Natural killer cell treated with Interleukin-12 subunit alpha and Interleukin-12 subunit beta and Interleukin-15 and Interleukin-18, amount 100 ng/mL, for 72 hours (primary cell): ENCODE measurements around the gene CEMIP2. TPM values are rescaled to one million over a fixed set of nuclear protein-coding genes. Genes with fewer than 3 reads are reported as not detected.

Source experiments
- ATAC-seq, 2 donors: fragments of 150-1000 bp; cut with Tn5 transposase in 1 of 2; sonication (Bioruptor Pico), chemical (Tn5 transposase) in 1 of 2; 2 replicates each; pipeline ENCODE4 v1.10.0; 2021
- DNase-seq: peaks from one replicate; pipeline ENCODE4 v3.0.0; 2022; ENCODE audit warnings: low spot score
- H3K27ac Mint-ChIP-seq, 2 donors: 1 replicate in 1 of 2; 2 replicates in 1 of 2; pipeline ENCODE4 v1.8.0; 2022; ENCODE audit warnings: mixed read lengths in 2 of 2, mild to moderate bottlenecking in 1 of 2, moderate library complexity in 1 of 2
- H3K27me3 Mint-ChIP-seq, 2 donors: 1 replicate in 1 of 2; 2 replicates in 1 of 2; pipeline ENCODE4 v1.8.0; 2022; ENCODE audit warnings: mixed read lengths in 2 of 2
- H3K36me3 Mint-ChIP-seq: one replicate; pipeline ENCODE4 v1.8.0; 2022; ENCODE audit warnings: mixed read lengths
- H3K4me1 Mint-ChIP-seq, 2 donors: 1 replicate in 1 of 2; 2 replicates in 1 of 2; pipeline ENCODE4 v1.8.0; 2022; ENCODE audit warnings: low read depth in 2 of 2, mixed read lengths in 2 of 2, mild to moderate bottlenecking in 1 of 2
- H3K4me3 Mint-ChIP-seq: one replicate; pipeline ENCODE4 v1.8.0; 2022; ENCODE audit warnings: mixed read lengths
- H3K9me3 Mint-ChIP-seq: 2 replicates; pipeline ENCODE4 v1.8.0; 2022; ENCODE audit warnings: mixed read lengths
- total RNA-seq, 2 donors: library from RNA; stranded (reverse); gene quantifications; one replicate each; pipeline ENCODE4 v1.2.3, GENCODE V29; 2022

Gene CEMIP2
- total RNA-seq, 2 donors from 2014 or later = 39.8 to 63.7 TPM

DNA sequence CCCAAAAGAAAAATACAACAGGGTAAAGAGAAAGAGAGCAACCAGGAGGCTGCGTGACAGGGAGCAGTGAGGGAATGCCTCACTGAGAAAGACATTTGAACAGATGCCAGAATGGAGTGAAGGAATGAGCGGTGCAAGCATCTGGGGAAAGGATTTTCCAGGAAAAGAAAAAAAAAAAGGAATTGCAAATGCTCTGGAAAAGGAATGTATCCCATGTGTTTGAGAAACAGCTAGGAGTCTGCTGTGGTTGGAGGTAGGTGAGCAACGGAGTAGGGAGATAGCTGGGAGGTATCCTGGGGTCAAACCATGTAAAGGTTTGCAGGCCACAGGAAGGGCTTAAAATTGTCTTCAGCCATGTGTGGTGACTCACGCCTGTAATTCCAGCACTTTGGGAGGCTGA lies 23.6 kb upstream of the CEMIP2 start:
- Mint-ChIP-seq H3K27ac (peak overlapping the region; percentile 16 to 18), H3K4me1 (peaks cover 28% of the 10 kb centered on the region in 2 donors)

DNA sequence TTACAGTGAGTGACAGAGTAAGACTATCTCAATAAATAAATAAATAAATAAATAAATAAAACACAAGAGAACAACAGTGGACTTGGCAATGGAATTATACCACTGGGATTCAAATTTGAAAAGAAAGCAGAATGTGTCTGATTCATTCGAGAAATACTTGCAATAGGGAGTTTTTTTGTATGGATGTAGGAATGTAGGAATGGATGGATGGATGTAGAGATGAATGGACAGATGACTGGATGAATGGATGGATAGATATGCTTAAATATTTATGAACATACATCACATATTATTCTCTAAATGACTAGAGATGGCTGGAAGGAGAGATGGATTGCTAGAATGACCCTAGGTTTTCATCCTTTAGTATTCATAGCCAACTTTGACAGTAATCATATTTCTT lies 22.0 kb upstream of the CEMIP2 start:
- H3K4me1 Mint-ChIP-seq = peaks cover 22 to 23% of the 10 kb centered on the region in 2 donors
- no peaks in the 10 kb centered on the region for H3K27me3 Mint-ChIP-seq
- no peak for ATAC-seq
- DNase-seq = no peak
- H3K36me3 Mint-ChIP-seq = peaks cover 6% of the 10 kb centered on the region
- no peak overlapping the region for H3K4me3 Mint-ChIP-seq
- no peaks in the 10 kb centered on the region for H3K9me3 Mint-ChIP-seq
- no peak overlapping the region for H3K27ac Mint-ChIP-seq

More for the DNA sequence above, 23.6 kb upstream of the CEMIP2 start:
- DNase-seq (no peak), ATAC-seq (no peak)
- Mint-ChIP-seq H3K36me3 (peaks cover 6% of the 10 kb centered on the region), H3K9me3 (no peaks in the 10 kb centered on the region), H3K27me3 (no peaks in the 10 kb centered on the region), H3K4me3 (no peak overlapping the region)

- Mint-ChIP-seq H3K27ac (peak overlapping the region; percentile 94 to 96), H3K4me1 (peaks cover 56 to 57% of the 10 kb centered on the region in 2 donors), H3K36me3 (peaks cover 6% of the 10 kb centered on the region), H3K27me3 (no peaks in the 10 kb centered on the region), H3K4me3 (peak overlapping the region; percentile 77), H3K9me3 (no peaks in the 10 kb centered on the region)
- peak; percentile 88 for DNase-seq
- ATAC-seq = peak; percentile 96
Measured at GRCh38 chr9:71783120-71783523, 14.8 kb upstream of the CEMIP2 start.

DNA sequence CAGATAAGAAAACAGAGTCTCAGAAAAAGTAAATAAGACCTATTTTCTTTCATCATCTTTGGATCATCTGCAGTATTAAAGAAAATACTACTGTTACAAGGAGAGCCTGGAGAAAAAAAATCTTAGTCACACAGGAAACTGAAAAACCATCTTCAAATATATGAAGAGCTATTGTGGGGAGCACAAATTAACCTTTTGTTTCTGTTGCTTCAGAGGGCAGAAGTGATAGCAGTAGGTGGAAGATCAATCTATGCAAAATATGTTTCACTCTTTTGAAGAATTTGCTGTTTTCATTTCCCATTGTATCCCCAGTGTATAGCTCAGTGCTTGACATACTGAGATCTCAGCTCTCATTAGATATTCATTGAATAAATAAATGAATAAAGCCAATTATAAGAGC lies 13.1 kb upstream of the CEMIP2 start:
- no peaks in the 10 kb centered on the region for H3K27me3 Mint-ChIP-seq
- H3K36me3 Mint-ChIP-seq = peaks cover 6% of the 10 kb centered on the region
- H3K4me3 Mint-ChIP-seq = peak overlapping the region; percentile 77
- DNase-seq (no peak), ATAC-seq (no peak)
- no peaks in the 10 kb centered on the region for H3K9me3 Mint-ChIP-seq
- peaks cover 57 to 59% of the 10 kb centered on the region in 2 donors for H3K4me1 Mint-ChIP-seq
- peak overlapping the region; percentile 94 to 96 for H3K27ac Mint-ChIP-seq

GRCh38 chr9:71780953-71781352 lies 12.6 kb upstream of the CEMIP2 start:
- peaks cover 57 to 59% of the 10 kb centered on the region in 2 donors for H3K4me1 Mint-ChIP-seq
- peak overlapping the region; percentile 94 to 96 for H3K27ac Mint-ChIP-seq
- no peaks in the 10 kb centered on the region for H3K9me3 Mint-ChIP-seq
- peaks cover 6% of the 10 kb centered on the region for H3K36me3 Mint-ChIP-seq
- ATAC-seq (no peak), DNase-seq (no peak)
- H3K4me3 Mint-ChIP-seq = peak overlapping the region; percentile 77
- no peaks in the 10 kb centered on the region for H3K27me3 Mint-ChIP-seq

DNA sequence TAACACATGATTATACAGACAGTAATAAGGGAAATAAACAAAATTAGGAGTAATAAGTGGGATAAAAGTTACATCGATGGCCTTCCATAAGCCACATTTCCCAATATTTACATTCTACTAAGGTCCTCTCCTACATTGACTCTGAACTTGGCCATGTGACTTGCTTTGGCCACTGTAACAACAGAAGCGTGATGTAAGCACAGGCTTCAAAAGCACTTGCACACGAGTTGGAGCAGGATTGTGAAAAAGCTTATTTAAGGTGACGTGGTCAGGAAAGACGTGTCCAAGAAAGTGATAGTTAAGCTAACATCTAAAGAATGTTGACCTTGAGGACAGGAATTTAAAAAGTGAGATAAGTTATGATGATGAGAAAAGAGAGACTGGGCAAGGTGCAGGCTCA lies 9.8 kb upstream of the CEMIP2 start:
- H3K27me3 Mint-ChIP-seq = no peaks in the 10 kb centered on the region
- no peak overlapping the region for H3K4me3 Mint-ChIP-seq
- no peaks in the 10 kb centered on the region for H3K9me3 Mint-ChIP-seq
- DNase-seq (no peak), ATAC-seq (no peak)
- no peaks in the 10 kb centered on the region for H3K36me3 Mint-ChIP-seq
- H3K4me1 Mint-ChIP-seq = peaks cover 56 to 60% of the 10 kb centered on the region in 2 donors
- peak overlapping the region; percentile 56 to 96 for H3K27ac Mint-ChIP-seq

DNA sequence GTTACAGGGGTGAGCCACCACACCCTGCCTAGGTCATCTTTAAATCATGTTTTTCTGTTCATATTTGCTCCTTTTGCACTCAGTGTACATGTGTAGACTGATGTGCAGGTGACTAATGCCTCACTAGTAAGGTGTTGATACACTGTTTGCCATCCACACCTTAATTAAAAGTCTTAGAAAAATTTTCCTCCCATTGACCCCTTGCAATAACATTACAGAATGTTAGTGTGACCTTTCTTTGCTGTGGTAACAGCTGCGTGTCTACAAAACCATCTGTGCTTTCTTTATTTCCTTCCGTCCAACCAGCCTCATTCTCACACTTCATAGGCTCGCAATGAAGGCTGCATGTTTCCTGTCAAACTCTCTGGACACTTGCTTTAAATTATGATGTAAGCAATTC lies 6.6 kb upstream of the CEMIP2 start:
- Mint-ChIP-seq H3K36me3 (no peaks in the 10 kb centered on the region), H3K27me3 (no peaks in the 10 kb centered on the region), H3K9me3 (no peaks in the 10 kb centered on the region), H3K4me3 (peak overlapping the region; percentile 64), H3K4me1 (peaks cover 34 to 35% of the 10 kb centered on the region in 2 donors), H3K27ac (peak overlapping the region; percentile 36 to 71)
- ATAC-seq (peak; percentile 73 to 86), DNase-seq (no peak)

GRCh38 chr9:71772726-71773125 lies 4.4 kb upstream of the CEMIP2 start:
- H3K36me3 Mint-ChIP-seq = no peaks in the 10 kb centered on the region
- no peak overlapping the region for H3K4me3 Mint-ChIP-seq
- peaks cover 23 to 25% of the 10 kb centered on the region in 2 donors for H3K4me1 Mint-ChIP-seq
- H3K27me3 Mint-ChIP-seq = no peaks in the 10 kb centered on the region
- no peaks in the 10 kb centered on the region for H3K9me3 Mint-ChIP-seq
- ATAC-seq (no peak), DNase-seq (no peak)
- H3K27ac Mint-ChIP-seq = no peak overlapping the region

DNA sequence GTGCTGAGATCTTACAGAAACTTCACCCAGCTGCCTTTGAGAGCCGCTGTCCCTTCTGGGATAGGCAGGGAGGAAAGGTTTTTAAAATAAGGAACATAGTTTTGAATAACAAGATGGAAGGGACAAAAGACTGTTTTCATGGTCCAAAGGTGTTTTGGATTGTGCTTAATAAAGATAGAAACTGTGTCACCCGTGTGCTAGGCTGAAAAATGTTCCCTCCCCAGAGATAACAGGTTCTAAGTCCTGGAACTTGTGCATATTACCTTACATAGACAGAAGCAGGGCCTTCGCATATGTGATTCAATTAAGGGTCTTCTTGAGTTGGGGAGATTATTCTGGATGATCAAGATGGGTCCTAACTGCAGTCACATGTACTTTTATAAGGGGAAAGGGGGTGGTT lies 1.9 kb upstream of the CEMIP2 start:
- H3K4me1 Mint-ChIP-seq = peaks cover 43 to 44% of the 10 kb centered on the region in 2 donors
- H3K27ac Mint-ChIP-seq = peak overlapping the region; percentile 69 to 70

DNA sequence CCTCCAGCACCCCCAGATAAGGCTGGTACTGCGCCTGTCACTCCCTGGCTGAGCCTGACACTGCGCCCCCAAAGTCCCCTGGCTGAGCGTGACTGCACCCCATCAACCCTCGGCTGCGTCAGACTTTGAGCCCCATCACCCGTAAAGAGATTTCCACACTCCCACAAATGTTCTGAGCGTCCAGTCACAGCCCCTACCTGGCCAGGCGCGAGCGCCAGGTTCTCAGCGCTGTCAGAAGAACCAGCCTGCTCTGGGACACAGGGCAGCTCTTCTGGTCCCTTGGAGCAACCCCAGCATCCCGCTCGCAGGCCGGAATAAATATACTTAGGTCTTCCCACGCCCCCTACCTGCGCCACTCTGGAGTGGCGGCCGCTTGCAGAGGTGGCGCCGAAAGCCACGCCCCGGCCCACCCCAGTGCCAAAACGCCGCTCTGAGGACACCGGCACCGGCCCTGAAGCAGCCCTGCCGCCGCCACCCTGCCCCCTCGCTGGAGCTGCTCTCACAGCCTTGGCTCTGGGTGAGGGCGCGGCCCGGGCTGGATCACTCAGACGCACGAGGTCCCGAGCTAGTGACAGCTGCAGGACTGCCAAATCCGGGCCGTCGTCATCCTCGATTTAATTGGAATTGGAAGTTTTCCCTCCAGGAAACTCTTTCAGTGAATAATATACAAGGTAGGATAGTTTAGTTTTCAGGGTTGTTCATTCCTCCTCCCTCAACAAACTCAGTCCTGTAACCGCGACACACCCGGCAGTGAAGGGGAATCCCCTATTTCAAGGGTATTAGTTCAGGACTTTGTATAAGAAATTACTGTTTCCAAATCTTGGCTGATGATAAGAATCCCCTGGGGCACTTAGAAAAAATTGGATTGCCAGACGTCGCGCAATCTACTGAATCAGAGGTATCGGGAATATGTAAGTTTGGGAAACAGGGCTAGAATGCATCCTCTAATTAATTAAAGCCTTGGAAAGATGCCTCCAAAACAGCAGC lies 1.2 kb upstream of the CEMIP2 start:
- DNase-seq = peak; percentile 77
- H3K4me3 Mint-ChIP-seq = peak overlapping the region; percentile 89
- ATAC-seq = peak; percentile 62
- H3K27ac Mint-ChIP-seq = peak overlapping the region; percentile 69 to 70
- H3K36me3 Mint-ChIP-seq = no peaks in the 10 kb centered on the region
- no peaks in the 10 kb centered on the region for H3K27me3 Mint-ChIP-seq
- peaks cover 44% of the 10 kb centered on the region in 2 donors for H3K4me1 Mint-ChIP-seq
- no peaks in the 10 kb centered on the region for H3K9me3 Mint-ChIP-seq

More for the DNA sequence above, 1.9 kb upstream of the CEMIP2 start:
- Mint-ChIP-seq H3K27me3 (no peaks in the 10 kb centered on the region), H3K36me3 (no peaks in the 10 kb centered on the region), H3K4me3 (peak overlapping the region; percentile 89), H3K9me3 (no peaks in the 10 kb centered on the region)
- DNase-seq = no peak
- no peak for ATAC-seq

DNA sequence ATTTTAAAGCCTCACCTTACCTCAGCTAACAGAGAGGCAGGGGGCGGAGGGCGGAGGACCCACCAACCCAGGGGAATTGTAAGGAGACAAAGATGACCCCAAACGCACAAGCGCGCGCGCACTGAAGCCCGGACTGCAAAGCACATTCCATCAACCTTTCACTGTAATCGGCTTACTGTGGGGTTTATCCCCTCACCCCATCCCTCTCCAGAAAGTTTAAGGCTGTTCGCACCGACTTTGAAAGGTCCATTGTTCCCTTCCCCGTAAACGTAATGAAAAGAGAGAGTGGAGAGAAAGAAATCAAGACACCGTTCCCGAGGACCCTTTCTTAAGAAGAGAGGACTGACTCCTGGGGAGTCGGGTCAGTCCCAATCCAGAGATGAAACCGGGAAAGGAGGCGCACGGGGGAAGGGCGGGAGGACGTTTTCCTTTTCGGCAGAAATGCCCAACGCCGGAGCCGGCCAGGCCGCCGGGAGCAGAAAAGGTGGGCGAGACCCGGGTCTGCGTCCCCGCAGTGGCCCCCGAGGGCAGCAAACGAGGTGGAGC lies 464 bp downstream of the CEMIP2 start:
- H3K27ac Mint-ChIP-seq = peak overlapping the region; percentile 72 to 93
- H3K27me3 Mint-ChIP-seq = no peaks in the 10 kb centered on the region
- H3K4me1 Mint-ChIP-seq = peaks cover 49 to 52% of the 10 kb centered on the region in 2 donors
- H3K9me3 Mint-ChIP-seq = no peaks in the 10 kb centered on the region
- no peak for DNase-seq
- peak overlapping the region; percentile 94 for H3K4me3 Mint-ChIP-seq
- H3K36me3 Mint-ChIP-seq = no peaks in the 10 kb centered on the region
- no peak for ATAC-seq

DNA sequence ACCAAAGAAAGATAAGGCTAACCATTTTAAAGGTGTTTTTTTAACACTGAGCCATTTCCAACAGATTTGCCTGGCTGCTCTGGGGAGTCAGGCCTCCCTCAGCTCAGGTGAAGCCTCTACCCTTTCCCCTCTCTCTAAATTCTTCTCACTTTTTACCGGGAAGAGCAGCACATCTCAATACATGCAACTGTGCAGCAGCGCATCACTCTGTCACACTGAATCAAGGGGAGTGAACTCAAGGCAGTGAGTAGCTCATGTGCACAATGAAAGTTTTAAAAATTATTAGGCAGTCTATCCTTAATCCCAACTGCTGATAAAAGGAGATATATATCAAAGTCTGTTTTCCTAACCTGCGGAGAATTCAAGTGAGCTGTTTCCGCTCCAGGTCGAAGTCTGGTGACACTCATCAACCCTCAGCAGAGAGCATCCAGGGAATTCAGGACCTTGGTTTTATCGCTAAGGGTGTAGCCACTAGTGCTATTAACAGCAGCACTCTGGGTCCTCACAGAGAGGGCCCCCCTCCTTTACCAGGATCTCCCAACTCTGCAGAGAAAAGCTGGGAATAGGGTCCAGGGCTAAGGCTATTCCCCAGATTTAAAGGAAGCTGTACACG lies 1.0 kb downstream of the CEMIP2 start:
- Mint-ChIP-seq H3K27me3 (no peaks in the 10 kb centered on the region), H3K9me3 (no peaks in the 10 kb centered on the region)

GRCh38 chr9:71766663-71767062 lies 1.6 kb downstream of the CEMIP2 start:
- Mint-ChIP-seq H3K4me3 (peak overlapping the region; percentile 94), H3K36me3 (no peaks in the 10 kb centered on the region), H3K4me1 (peaks cover 54 to 56% of the 10 kb centered on the region in 2 donors), H3K27me3 (no peaks in the 10 kb centered on the region), H3K9me3 (no peaks in the 10 kb centered on the region), H3K27ac (peak overlapping the region; percentile 72 to 93)
- DNase-seq = no peak
- ATAC-seq = no peak

More for the DNA sequence above, 1.0 kb downstream of the CEMIP2 start:
- Mint-ChIP-seq H3K27ac (peak overlapping the region; percentile 72 to 93), H3K4me3 (peak overlapping the region; percentile 94), H3K4me1 (peaks cover 50 to 52% of the 10 kb centered on the region in 2 donors), H3K36me3 (no peaks in the 10 kb centered on the region)
- ATAC-seq (no peak), DNase-seq (no peak)
